ENCODE data around the gene AK9.
A peak's percentile ranks its signal among the peaks of the same experiment; 100 is the strongest.

Gene AK9

GRCh38 chr6:109510358-109510757 is 180.6 kb downstream of the AK9 start:
- DNase-seq (ENCODE audit: low spot score) = no peak

- DNase-seq (ENCODE audit: low spot score) = no peak
These were observed 182.7 kb downstream of the AK9 start for GRCh38 chr6:109508166-109508860.

DNA sequence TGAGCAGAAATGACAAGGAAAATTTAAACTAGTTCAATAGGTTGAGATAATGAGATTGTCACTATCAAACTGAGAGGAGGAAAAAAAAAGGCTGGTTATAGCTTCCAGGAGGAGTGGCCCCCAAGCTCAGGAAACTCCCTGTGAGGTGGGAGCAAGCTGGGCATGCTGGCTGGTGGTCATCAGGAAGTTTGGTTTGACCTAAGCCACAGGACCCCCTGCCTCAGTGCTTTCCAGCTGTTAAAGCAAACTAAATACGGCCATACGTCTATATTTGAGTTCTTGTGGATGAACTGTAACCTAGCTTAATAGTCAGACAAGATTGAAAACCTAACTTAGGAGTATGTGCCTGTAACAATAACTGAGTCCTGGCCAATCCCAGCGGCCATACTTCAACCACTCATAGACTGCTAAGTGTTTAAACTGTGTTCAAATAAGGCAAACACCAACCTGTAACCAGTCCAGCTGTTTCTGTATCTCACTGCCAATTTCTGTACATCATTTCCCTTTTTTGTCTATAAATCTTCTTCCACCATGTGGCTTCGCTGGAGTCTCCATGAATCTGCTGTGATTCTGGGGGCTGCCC is 183.4 kb downstream of the AK9 start:
- DNase-seq (ENCODE audit: low spot score) = no peak

GRCh38 chr6:109506841-109507240 is 184.2 kb downstream of the AK9 start:
- no peak for DNase-seq (ENCODE audit: low spot score)

GRCh38 chr6:109506314-109506713 is 184.7 kb downstream of the AK9 start:
- DNase-seq (ENCODE audit: low spot score) = no peak

- no peak for DNase-seq (ENCODE audit: low spot score)
These were observed 187.4 kb downstream of the AK9 start for GRCh38 chr6:109503327-109504224.

GRCh38 chr6:109498936-109499335 is 192.1 kb downstream of the AK9 start:
- DNase-seq (ENCODE audit: low spot score) = no peak

GRCh38 chr6:109498052-109498451 is 192.9 kb downstream of the AK9 start:
- DNase-seq (ENCODE audit: low spot score) = no peak

DNA sequence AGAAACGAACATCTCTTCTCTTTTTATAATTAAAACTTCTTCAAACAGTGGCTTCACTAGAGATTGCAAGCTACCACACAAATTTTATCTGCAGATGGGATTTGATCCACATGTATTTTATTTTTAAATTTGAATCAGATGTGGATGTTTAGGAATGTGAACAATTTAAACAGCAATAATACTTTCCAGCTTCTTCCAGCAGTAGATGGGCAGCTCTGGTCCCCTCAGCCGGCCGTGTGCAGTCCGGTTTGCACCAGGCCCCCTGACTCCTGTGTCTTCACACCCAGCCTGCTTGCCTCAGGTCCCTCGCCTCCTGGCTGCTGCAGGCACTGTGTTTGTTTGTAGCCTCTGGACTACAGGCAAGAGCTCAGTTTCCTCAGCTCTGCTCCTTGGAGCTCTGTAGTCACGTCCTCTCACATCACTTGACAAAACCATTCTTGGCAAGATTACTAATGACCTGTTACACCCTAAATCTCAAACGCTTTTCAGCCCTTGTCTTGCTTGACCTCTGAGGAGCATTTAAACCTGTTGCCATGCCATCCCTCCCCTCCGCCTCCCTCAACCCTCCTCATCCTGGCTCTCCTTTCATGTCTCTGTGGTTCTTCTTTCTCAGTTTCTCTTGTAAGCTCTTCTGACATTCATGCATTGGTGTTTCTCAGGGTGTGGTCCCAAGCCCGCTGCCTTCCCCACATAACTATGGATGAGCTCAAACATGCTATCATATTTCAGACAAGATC is 194.8 kb downstream of the AK9 start:
- DNase-seq (ENCODE audit: low spot score) = no peak

DNA sequence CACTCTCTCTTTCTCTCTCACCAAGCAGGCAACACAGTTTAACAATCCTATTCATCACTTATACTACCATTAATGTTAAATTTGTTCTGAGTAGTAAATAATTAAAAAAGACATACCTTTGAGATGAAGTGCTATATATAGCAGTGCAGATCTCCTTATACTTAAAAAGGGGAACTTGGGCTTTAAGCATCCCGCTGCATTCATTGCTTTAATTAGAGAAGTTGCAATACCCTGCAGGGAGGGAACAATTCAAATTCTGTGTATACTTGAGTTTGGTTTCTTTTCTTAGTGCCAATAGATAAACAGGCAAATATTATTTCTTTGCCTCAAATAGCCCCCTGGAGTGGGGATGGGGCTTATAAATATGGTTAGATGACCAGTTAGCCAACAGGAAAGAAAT is 197.1 kb downstream of the AK9 start:
- DNase-seq (ENCODE audit: low spot score) = no peak

DNA sequence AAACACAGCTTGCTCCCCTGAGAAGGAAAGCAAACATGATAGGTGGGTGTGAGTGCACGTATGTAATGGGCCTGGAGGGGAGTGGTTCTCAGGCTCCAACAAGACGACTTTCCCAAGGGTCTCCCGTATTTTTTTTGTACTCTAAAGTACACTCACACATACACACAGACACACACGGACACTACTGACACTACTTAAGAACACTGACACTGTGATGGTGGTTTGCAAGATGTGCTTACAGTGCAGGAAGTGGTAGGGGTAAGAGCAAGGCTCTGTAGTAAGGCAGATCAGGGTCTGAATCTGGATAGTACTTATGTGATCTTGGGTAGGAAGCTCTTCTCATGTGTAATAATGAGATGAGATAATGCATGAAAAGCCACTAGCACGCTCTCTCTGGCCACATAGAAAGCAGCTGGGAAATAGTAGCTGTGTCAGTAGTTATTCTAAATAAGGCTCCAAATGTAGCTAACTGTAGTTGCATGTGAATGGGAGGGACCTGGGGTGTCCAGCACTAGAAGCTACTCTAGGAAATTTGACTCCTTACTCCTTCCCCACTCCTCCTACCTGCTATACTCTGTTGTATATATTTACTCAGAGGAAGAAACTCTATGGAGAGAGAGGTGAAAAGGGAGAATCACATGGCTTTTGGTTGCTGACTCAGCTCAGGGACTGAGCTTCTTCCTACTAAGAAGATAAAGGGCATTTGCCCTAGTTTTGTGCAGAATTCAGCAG is 199.6 kb downstream of the AK9 start:
- no peak for DNase-seq (ENCODE audit: low spot score)

- no peak for DNase-seq (ENCODE audit: low spot score)
These were observed 200.3 kb downstream of the AK9 start for GRCh38 chr6:109490713-109491112.

DNA sequence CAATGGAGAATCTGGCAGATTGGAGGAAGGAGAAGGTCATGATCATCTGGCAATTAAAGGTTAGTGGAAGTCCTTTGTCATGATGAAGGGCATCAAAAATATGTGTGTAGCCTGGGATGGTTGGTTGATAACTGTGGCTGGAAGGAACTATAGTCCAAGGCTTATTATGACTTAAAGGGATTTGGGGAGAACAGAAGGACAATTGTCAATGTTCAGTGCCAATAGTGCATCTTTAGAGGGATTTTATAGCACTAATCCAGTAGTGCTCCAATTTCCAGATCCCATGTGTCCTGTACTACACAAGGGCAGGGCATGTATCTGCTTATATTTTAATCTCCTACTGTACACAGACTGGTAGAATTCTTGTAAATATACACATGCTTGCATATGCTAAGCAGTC is 203.0 kb downstream of the AK9 start:
- no peak for DNase-seq (ENCODE audit: low spot score)

GRCh38 chr6:109486068-109486467 is 204.9 kb downstream of the AK9 start:
- DNase-seq (ENCODE audit: low spot score) = no peak

GRCh38 chr6:109485266-109485935 is 205.6 kb downstream of the AK9 start:
- DNase-seq (ENCODE audit: low spot score) = no peak

DNA sequence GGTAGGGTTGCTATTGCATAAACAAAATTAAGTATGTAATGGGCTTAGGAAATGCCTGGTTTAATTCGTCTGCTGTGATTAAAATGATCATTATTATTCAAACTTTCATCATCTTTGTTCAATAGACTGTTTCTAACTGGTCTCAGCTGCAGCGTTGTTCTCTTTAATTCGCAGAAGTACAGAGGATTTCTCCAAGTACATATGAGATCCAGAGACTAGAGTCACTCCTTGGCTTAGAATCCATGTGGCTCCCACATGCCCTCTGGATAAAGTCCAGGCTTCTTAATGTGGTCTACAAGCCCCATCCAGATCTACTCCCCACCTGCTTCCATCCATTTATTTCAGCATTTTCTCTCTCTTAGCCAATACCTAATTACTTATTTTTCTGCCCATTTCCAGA is 206.9 kb downstream of the AK9 start:
- DNase-seq (ENCODE audit: low spot score) = no peak

DNA sequence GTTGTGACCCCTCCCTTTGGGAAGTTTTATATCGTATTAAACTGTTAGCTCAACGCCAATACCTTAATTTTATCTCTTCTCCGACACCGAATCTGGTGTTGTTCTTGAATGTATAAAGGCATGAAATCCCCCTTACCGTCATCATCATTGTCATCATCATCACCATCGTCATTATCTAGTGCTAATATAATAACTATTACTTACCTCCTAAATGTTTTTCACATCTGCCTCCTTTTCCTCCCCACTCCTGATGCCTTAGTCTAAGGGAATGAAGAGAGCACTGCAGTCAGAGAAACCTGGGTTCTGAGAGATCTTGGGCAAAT is 207.3 kb downstream of the AK9 start:
- no peak for DNase-seq (ENCODE audit: low spot score)

DNA sequence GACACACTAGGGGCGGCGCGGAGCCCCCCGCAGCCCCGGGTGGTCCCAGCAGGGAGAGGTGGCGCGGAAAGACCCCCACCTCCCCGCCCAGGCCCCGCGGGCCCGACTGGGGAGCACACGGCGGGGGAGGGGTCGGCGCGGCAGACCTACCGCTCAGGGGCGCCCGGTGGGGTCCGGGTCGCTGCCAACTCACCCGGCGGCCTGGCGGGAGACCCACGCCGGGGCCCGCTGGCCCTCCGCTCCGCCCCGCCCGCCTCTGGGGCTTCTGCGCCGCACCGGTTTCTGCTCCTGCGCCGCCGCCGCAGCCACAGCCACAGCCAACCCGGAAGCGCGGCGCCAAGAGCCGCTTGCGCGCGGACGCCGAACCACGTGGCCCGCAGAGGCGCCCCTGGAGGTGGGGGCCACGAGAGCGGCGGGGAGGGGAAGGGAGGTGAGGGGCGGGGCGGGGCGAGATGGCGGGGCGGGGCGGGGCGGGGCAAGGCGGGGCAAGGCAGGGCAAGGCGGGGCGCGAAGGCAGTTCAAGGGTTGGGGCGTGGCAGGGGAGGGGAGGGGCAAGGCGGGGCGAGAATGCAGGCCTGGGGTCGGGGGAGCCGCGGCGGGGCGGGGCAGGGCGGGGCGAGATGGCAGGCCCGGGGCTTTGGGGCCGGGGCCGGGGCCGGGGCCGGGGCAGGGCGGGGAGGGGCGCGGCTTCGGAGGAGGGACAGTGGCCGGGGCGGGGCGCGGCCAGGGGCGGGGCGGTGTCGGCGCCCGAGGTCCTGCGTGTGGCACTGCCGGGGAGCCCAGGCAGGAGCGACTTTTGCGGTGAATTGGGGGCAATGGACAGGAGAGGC is 207.9 kb downstream of the AK9 start, which contains the start of gene ZBTB24:
TSS of gene ZBTB24 (minus strand) at position 315 of the 830 bp plus-strand sequence. CDS start 1,193 bp downstream, outside the sequence.
- peak; percentile 73 for DNase-seq (ENCODE audit: low spot score)

GRCh38 chr6:109480993-109481480 is 210.0 kb downstream of the AK9 start:
- DNase-seq (ENCODE audit: low spot score) = no peak
